Testis (tissue), 2 donors: Measurements from ENCODE around the gene IFNE.

Experiments used
- POLR2A ChIP-seq: fragments of 450-650 bp; IDR thresholded peaks from one replicate; pipeline ENCODE4 v1.6.1; 2017; ENCODE audit warnings: antibody characterized with exemption, mild to moderate bottlenecking, moderate library complexity
- TF ChIP-seq, protein P1 (sequence below), 3 experiments: fragments of 450-650 bp in 2 of 3; fragments of 200-600 bp in 1 of 3; sonication (generic) in 1 of 3; IDR thresholded peaks; one replicate each; pipeline ENCODE4 v1.5.1; 2016 to 2019; ENCODE audit warnings: antibody characterized with exemption in 3 of 3, mild to moderate bottlenecking in 2 of 3, moderate library complexity in 1 of 3

DNA sequence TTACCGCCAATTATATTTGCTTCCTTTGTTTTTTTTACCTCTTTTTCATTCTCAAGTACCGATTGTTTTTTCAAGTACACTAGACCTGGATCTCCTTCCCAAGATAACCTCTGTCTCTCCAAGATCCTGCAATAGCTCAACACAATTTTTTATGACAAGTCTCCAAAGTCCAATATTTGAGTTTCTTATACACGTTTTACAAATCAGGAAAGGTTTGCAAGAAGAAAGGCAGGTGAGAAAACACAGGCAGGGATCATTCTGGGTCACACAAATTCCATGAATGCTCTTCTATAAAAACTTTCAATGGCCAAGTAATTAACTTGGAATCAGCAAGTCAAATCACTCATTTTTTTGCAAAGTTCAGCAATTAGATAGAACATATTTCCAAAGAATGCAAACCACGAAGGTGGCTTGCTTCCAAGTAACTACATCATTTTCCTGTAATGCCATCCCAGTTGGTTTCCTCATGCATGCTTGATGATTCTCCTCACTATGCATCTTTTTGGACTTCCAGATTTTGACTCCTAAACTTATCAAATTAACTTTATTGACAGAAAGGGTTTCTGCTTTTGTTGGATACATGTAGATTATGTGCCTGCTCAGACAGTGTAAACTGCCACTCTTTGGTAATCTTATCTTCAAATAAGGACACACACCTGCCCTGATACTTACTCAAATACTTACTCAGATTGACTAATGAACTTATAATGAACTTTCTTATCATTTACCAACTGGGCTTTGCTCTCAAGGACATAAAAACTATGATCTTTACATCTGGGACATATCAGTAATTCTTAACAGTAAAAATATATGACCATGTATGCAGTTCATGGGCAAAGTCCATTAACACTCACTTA is 24.7 kb upstream of the IFNE start:
- TF ChIP-seq, protein P1, sequence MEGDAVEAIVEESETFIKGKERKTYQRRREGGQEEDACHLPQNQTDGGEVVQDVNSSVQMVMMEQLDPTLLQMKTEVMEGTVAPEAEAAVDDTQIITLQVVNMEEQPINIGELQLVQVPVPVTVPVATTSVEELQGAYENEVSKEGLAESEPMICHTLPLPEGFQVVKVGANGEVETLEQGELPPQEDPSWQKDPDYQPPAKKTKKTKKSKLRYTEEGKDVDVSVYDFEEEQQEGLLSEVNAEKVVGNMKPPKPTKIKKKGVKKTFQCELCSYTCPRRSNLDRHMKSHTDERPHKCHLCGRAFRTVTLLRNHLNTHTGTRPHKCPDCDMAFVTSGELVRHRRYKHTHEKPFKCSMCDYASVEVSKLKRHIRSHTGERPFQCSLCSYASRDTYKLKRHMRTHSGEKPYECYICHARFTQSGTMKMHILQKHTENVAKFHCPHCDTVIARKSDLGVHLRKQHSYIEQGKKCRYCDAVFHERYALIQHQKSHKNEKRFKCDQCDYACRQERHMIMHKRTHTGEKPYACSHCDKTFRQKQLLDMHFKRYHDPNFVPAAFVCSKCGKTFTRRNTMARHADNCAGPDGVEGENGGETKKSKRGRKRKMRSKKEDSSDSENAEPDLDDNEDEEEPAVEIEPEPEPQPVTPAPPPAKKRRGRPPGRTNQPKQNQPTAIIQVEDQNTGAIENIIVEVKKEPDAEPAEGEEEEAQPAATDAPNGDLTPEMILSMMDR (IDR thresholded peaks at IDR 0.05) = no peak
- TF ChIP-seq POLR2A = no peak
